ENCODE data around the gene WBP1L. TPM values are rescaled to one million over a fixed set of nuclear protein-coding genes. Genes with fewer than 3 reads are reported as not detected.
A peak's percentile ranks its signal among the peaks of the same experiment; 100 is the strongest.

WBP1L gene
- polyA plus RNA-seq, 1 experiment, result 27.6 TPM

GRCh38 chr10:102770108-102770482 lies 26.3 kb downstream of the WBP1L start:
- ChIA-PET CTCF (interaction anchor here (1.5 kb wide), 1 partner anchor 17 kb away, joined by 4 read pairs; no protein-coding TSS in a partner anchor), POLR2A (no interaction called here)
- Histone ChIP-seq H3K27ac (ENCODE audit: low read depth, low read length) (no peak overlapping the region), H3K27me3 (ENCODE audit: control insufficient read depth, insufficient read depth, low read length) (no peaks in the 10 kb centered on the region), H3K9me3 (ENCODE audit: control insufficient read depth, insufficient read depth, low read length) (no peaks in the 10 kb centered on the region), H3K4me3 (ENCODE audit: low read depth, low read length) (no peak overlapping the region)
- no peak for DNase-seq (ENCODE audit: low read depth, low spot score)
- no peak for TF ChIP-seq CTCF (IDR thresholded peaks at IDR 0.05; ENCODE audit: low read depth, low read length)

GRCh38 chr10:102770792-102771191 lies 27.0 kb downstream of the WBP1L start:
- no peak for TF ChIP-seq CTCF (IDR thresholded peaks at IDR 0.05; ENCODE audit: low read depth, low read length)
- Histone ChIP-seq H3K9me3 (ENCODE audit: control insufficient read depth, insufficient read depth, low read length) (no peaks in the 10 kb centered on the region), H3K27me3 (ENCODE audit: control insufficient read depth, insufficient read depth, low read length) (no peaks in the 10 kb centered on the region), H3K4me3 (ENCODE audit: low read depth, low read length) (no peak overlapping the region), H3K27ac (ENCODE audit: low read depth, low read length) (no peak overlapping the region)
- CTCF ChIA-PET, result no interaction called here
- DNase-seq (ENCODE audit: low read depth, low spot score), result no peak
- POLR2A ChIA-PET, result no interaction called here

GRCh38 chr10:102773320-102773719 lies 29.6 kb downstream of the WBP1L start:
- Histone ChIP-seq H3K9me3 (ENCODE audit: control insufficient read depth, insufficient read depth, low read length) (no peaks in the 10 kb centered on the region), H3K27me3 (ENCODE audit: control insufficient read depth, insufficient read depth, low read length) (no peaks in the 10 kb centered on the region), H3K27ac (ENCODE audit: low read depth, low read length) (no peak overlapping the region), H3K4me3 (ENCODE audit: low read depth, low read length) (no peak overlapping the region)
- POLR2A ChIA-PET, result no interaction called here
- no peak for TF ChIP-seq CTCF (IDR thresholded peaks at IDR 0.05; ENCODE audit: low read depth, low read length)
- CTCF ChIA-PET, result interaction anchor here (0.6 to 1.1 kb wide), 2 partner anchors 10 to 21 kb away, joined by 3 read pairs; no protein-coding TSS in a partner anchor
- DNase-seq (ENCODE audit: low read depth, low spot score), result no peak

GRCh38 chr10:102773986-102774385 lies 30.2 kb downstream of the WBP1L start:
- Histone ChIP-seq H3K27ac (ENCODE audit: low read depth, low read length) (no peak overlapping the region), H3K9me3 (ENCODE audit: control insufficient read depth, insufficient read depth, low read length) (no peaks in the 10 kb centered on the region), H3K4me3 (ENCODE audit: low read depth, low read length) (no peak overlapping the region), H3K27me3 (ENCODE audit: control insufficient read depth, insufficient read depth, low read length) (no peaks in the 10 kb centered on the region)
- POLR2A ChIA-PET, result no interaction called here
- no peak for TF ChIP-seq CTCF (IDR thresholded peaks at IDR 0.05; ENCODE audit: low read depth, low read length)
- CTCF ChIA-PET, result interaction anchor here (1.1 kb wide), 1 partner anchor 22 kb away, joined by 3 read pairs; no protein-coding TSS in a partner anchor
- DNase-seq (ENCODE audit: low read depth, low spot score), result no peak

GRCh38 chr10:102775201-102775934 lies 31.6 kb downstream of the WBP1L start:
- DNase-seq (ENCODE audit: low read depth, low spot score), result no peak
- Histone ChIP-seq H3K4me3 (ENCODE audit: low read depth, low read length) (peak overlapping the region; percentile 51; the same call in 1 of the 2 replicates), H3K27me3 (ENCODE audit: control insufficient read depth, insufficient read depth, low read length) (no peaks in the 10 kb centered on the region), H3K27ac (ENCODE audit: low read depth, low read length) (peak overlapping the region; percentile 47), H3K9me3 (ENCODE audit: control insufficient read depth, insufficient read depth, low read length) (no peaks in the 10 kb centered on the region)
- CTCF ChIA-PET, result interaction anchor here (1.5 kb wide), 1 partner anchor 22 kb away, joined by 6 read pairs; no protein-coding TSS in a partner anchor
- POLR2A ChIA-PET, result interaction anchor here (1.7 kb wide), 1 partner anchor 11 kb away, joined by 6 read pairs; no protein-coding TSS in a partner anchor
- TF ChIP-seq CTCF (IDR thresholded peaks at IDR 0.05; ENCODE audit: low read depth, low read length), result no peak
